Measurements from ENCODE around the gene PIK3C2G. TPM values are rescaled to one million over a fixed set of nuclear protein-coding genes. Genes with fewer than 3 reads are reported as not detected.
A peak's percentile ranks its signal among the peaks of the same experiment; 100 is the strongest.

The PIK3C2G gene
- polyA plus RNA-seq, 2 donors, result 1.8 to 2.1 TPM

DNA sequence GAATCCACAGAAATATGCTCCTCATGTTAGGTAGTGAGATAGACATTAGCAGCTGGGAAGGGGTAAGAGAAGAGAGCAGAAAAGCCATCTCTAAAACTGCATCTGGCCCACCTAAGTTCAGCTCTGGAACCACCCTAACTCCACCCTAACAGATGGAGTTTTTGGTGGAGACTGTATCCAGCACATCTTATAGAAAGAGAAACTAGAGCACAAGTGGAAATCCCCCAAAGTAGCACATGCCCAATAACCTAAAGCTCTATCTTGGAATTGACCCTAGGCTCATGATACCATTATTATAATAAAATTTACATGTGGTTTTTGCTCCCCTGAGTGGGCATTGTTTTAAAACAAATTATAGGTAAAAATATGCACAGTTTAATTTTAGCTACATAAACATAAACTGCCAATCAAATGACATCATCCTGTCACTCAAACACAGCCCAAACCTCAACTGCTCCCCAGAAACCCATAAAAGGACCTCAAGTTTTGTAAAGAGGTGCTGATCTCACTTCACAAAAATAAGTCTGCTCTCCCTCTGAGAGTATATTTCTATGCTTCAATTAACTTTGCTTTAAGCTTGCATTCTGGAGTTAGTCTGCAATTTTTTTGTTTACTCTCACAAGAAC lies 206.4 kb downstream of the PIK3C2G start:
- H3K27ac ChIP-seq (ENCODE audit: low read depth in 2 of 2, low read length in 1 of 2), result no peak overlapping the region
- H3K27me3 ChIP-seq (ENCODE audit: control insufficient read depth in 1 of 2, insufficient read depth in 2 of 2, low read length in 2 of 2), result no peaks in the 10 kb centered on the region
- H3K36me3 ChIP-seq (ENCODE audit: control insufficient read depth in 2 of 2, insufficient read depth in 2 of 2, low read length in 1 of 2), result no peaks in the 10 kb centered on the region
- H3K4me1 ChIP-seq (ENCODE audit: control insufficient read depth in 2 of 2, insufficient read depth in 2 of 2, low read length in 1 of 2), result no peaks in the 10 kb centered on the region
- H3K9me3 ChIP-seq (ENCODE audit: control insufficient read depth in 2 of 2, insufficient read depth in 1 of 2, low read depth in 1 of 2, low read length in 1 of 2), result no peaks in the 10 kb centered on the region
- no peak overlapping the region for H3K4me3 ChIP-seq (ENCODE audit: low read depth in 1 of 2, low read length in 2 of 2)

DNA sequence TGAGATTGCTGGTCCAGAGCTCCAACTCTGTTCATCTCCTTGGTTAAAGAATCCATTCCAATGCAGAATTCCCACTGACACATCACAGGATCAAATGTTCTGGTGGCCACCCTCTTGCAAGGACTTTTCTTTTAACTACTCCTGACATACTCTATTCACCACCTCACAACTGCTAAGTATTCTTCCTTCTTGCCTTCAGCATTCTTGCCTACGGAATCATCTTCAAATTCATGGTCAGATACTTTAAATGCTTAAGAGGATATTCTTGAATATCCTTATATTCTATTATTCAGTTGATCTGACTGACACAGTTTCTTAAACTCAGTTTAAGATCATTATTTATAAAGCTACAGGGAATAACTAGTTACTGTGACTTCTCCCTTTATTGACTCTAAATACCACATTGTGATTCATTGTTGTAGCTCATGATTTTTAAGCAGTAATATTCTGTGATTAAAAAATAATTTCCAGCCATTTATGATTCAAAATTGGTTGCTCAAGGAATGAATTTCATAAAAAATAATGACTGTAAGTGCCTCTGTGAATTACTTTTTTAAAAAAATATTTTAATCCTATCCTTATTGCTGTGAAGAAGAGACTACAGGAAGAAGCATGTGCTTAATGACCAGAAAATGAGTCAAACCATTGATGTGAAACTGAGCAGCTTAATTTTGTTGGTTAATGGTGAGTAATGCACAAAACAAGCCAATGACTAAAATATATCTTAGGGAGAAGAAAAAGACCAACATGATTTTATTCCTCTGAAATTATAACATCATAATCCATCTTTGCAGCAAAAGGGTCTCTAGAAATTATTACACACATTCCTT lies 207.1 kb downstream of the PIK3C2G start:
- Histone ChIP-seq H3K9me3 (ENCODE audit: control insufficient read depth in 2 of 2, insufficient read depth in 1 of 2, low read depth in 1 of 2, low read length in 1 of 2) (no peaks in the 10 kb centered on the region), H3K27me3 (ENCODE audit: control insufficient read depth in 1 of 2, insufficient read depth in 2 of 2, low read length in 2 of 2) (no peaks in the 10 kb centered on the region), H3K4me3 (ENCODE audit: low read depth in 1 of 2, low read length in 2 of 2) (no peak overlapping the region), H3K4me1 (ENCODE audit: control insufficient read depth in 2 of 2, insufficient read depth in 2 of 2, low read length in 1 of 2) (no peaks in the 10 kb centered on the region), H3K36me3 (ENCODE audit: control insufficient read depth in 2 of 2, insufficient read depth in 2 of 2, low read length in 1 of 2) (no peaks in the 10 kb centered on the region), H3K27ac (ENCODE audit: low read depth in 2 of 2, low read length in 1 of 2) (no peak overlapping the region)
- WGBS, 2 donors, result 65 to 66% methylated on average over 1 of the region's 1 CpG

DNA sequence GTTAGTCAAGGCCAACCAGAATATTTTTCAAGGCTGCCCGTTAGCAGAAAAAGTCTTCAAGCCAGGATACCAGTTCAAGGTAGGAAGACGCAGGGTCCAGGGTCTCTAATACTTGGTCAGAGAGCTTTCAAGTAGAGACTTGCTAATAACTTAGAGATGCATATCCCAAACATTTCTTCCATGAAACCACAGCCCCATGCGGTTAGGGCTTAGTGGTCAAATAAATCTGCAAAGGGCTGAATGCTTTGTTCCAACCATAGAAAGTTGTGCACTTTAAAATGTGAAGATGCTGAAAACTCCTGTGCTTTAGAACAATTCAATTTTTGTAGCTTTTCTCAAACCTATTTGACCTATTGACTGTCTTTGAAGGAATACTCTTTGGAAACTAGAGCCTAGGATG lies 208.9 kb downstream of the PIK3C2G start:
- Histone ChIP-seq H3K36me3 (ENCODE audit: control insufficient read depth in 2 of 2, insufficient read depth in 2 of 2, low read length in 1 of 2) (no peaks in the 10 kb centered on the region), H3K4me3 (ENCODE audit: low read depth in 1 of 2, low read length in 2 of 2) (no peak overlapping the region), H3K4me1 (ENCODE audit: control insufficient read depth in 2 of 2, insufficient read depth in 2 of 2, low read length in 1 of 2) (no peaks in the 10 kb centered on the region), H3K9me3 (ENCODE audit: control insufficient read depth in 2 of 2, insufficient read depth in 1 of 2, low read depth in 1 of 2, low read length in 1 of 2) (no peaks in the 10 kb centered on the region), H3K27me3 (ENCODE audit: control insufficient read depth in 1 of 2, insufficient read depth in 2 of 2, low read length in 2 of 2) (no peaks in the 10 kb centered on the region), H3K27ac (ENCODE audit: low read depth in 2 of 2, low read length in 1 of 2) (no peak overlapping the region)
- 91 to 95% methylated on average over 3 of the region's 3 CpGs for WGBS, 2 donors

DNA sequence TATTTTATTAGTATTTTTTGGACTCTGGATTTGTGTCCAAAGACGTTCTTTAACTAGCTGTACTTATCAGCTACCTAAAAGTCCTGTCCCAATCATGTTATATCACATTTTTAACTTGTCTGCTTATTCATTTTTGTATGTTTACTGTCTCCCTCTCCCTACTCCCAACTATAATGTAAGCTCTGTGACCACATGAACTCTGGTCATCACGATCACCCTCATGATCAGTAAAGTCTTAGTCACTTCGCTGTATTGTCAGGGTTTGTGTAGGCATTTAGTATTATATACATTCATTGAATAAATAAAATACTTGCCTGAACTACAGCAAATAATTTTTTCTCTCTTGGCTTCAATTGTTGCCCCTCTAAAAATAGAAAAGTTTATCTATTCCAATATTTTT lies 211.0 kb downstream of the PIK3C2G start:
- Histone ChIP-seq H3K27me3 (ENCODE audit: control insufficient read depth in 1 of 2, insufficient read depth in 2 of 2, low read length in 2 of 2) (no peaks in the 10 kb centered on the region), H3K4me1 (ENCODE audit: control insufficient read depth in 2 of 2, insufficient read depth in 2 of 2, low read length in 1 of 2) (no peaks in the 10 kb centered on the region), H3K27ac (ENCODE audit: low read depth in 2 of 2, low read length in 1 of 2) (no peak overlapping the region), H3K9me3 (ENCODE audit: control insufficient read depth in 2 of 2, insufficient read depth in 1 of 2, low read depth in 1 of 2, low read length in 1 of 2) (no peaks in the 10 kb centered on the region), H3K36me3 (ENCODE audit: control insufficient read depth in 2 of 2, insufficient read depth in 2 of 2, low read length in 1 of 2) (no peaks in the 10 kb centered on the region), H3K4me3 (ENCODE audit: low read depth in 1 of 2, low read length in 2 of 2) (no peak overlapping the region)
- WGBS, 2 donors, result 80 to 86% methylated on average over 3 of the region's 3 CpGs

DNA sequence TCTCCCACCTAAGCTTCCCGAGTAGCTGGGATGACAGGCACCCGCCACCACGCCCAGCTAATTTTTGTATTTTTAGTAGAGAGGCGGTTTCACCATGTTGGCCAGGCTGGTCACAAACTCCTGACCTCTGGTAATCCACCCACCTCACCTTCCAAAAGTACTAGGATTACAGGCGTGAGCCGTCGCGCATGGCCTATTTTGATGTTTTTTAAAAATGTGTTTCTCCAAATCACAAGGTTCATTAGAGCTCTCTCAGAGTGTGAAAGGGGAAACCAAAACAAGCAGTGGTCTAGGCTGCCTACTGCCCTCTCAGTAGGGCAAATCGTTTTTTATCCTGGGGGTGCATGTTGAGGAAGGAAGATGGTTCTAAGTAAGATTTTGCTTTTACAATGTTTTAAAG lies 211.5 kb downstream of the PIK3C2G start:
- Histone ChIP-seq H3K27ac (ENCODE audit: low read depth in 2 of 2, low read length in 1 of 2) (no peak overlapping the region), H3K36me3 (ENCODE audit: control insufficient read depth in 2 of 2, insufficient read depth in 2 of 2, low read length in 1 of 2) (no peaks in the 10 kb centered on the region), H3K9me3 (ENCODE audit: control insufficient read depth in 2 of 2, insufficient read depth in 1 of 2, low read depth in 1 of 2, low read length in 1 of 2) (no peaks in the 10 kb centered on the region), H3K4me1 (ENCODE audit: control insufficient read depth in 2 of 2, insufficient read depth in 2 of 2, low read length in 1 of 2) (no peaks in the 10 kb centered on the region), H3K4me3 (ENCODE audit: low read depth in 1 of 2, low read length in 2 of 2) (no peak overlapping the region), H3K27me3 (ENCODE audit: control insufficient read depth in 1 of 2, insufficient read depth in 2 of 2, low read length in 2 of 2) (no peaks in the 10 kb centered on the region)
- 88 to 89% methylated on average over 9 of the region's 9 CpGs for WGBS, 2 donors

DNA sequence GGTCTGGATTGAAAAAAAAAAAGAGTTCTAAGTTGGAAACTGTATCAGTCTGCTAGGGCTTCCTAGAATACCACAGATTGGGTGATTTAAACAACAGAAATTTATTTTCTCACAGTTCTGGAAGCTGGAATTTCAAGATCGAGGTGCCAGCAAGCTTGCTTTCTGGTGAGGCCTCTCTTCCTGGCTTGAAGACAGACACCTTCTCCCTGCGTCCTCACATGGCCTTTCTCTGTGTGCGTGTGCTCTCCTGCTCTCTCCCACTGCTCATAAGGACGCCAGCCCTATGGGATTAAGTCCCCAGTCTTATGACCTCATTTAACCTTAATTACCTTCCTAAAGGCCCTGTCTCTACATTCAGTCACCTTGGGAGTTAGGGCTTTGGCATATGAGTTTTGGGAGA lies 215.5 kb downstream of the PIK3C2G start:
- H3K36me3 ChIP-seq (ENCODE audit: control insufficient read depth in 2 of 2, insufficient read depth in 2 of 2, low read length in 1 of 2), result no peaks in the 10 kb centered on the region
- no peaks in the 10 kb centered on the region for H3K27me3 ChIP-seq (ENCODE audit: control insufficient read depth in 1 of 2, insufficient read depth in 2 of 2, low read length in 2 of 2)
- H3K27ac ChIP-seq (ENCODE audit: low read depth in 2 of 2, low read length in 1 of 2), result no peak overlapping the region
- no peaks in the 10 kb centered on the region for H3K9me3 ChIP-seq (ENCODE audit: control insufficient read depth in 2 of 2, insufficient read depth in 1 of 2, low read depth in 1 of 2, low read length in 1 of 2)
- no peaks in the 10 kb centered on the region for H3K4me1 ChIP-seq (ENCODE audit: control insufficient read depth in 2 of 2, insufficient read depth in 2 of 2, low read length in 1 of 2)
- no peak overlapping the region for H3K4me3 ChIP-seq (ENCODE audit: low read depth in 1 of 2, low read length in 2 of 2)
- 59 to 67% methylated on average over 4 of the region's 4 CpGs for WGBS, 2 donors

DNA sequence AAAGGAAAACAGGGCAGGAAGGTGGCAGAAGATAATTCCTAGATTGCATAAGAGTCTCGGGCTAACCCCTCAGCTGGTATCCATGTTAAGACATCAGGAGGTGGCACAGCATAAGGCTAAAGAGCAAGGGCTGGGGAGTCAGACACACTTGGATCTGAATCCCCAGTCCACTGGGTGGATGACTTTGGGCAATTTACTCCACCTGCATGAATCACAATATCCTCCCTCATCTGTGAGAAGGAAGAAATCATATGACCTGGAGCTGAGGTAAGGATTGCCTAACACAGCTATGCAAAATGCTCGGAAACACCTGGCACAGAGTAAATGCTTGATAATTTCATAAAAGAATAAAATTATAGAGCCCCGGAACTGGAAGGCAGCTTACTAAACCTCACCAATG lies 217.9 kb downstream of the PIK3C2G start:
- WGBS, 2 donors, result 57 to 71% methylated on average over 3 of the region's 3 CpGs
- no peaks in the 10 kb centered on the region for H3K36me3 ChIP-seq (ENCODE audit: control insufficient read depth in 2 of 2, insufficient read depth in 2 of 2, low read length in 1 of 2)
- no peaks in the 10 kb centered on the region for H3K9me3 ChIP-seq (ENCODE audit: control insufficient read depth in 2 of 2, insufficient read depth in 1 of 2, low read depth in 1 of 2, low read length in 1 of 2)
- peak overlapping the region; percentile 22 to 57 for H3K27ac ChIP-seq (ENCODE audit: low read depth in 2 of 2, low read length in 1 of 2)
- H3K27me3 ChIP-seq (ENCODE audit: control insufficient read depth in 1 of 2, insufficient read depth in 2 of 2, low read length in 2 of 2), result no peaks in the 10 kb centered on the region
- no peak overlapping the region for H3K4me3 ChIP-seq (ENCODE audit: low read depth in 1 of 2, low read length in 2 of 2)
- H3K4me1 ChIP-seq (ENCODE audit: control insufficient read depth in 2 of 2, insufficient read depth in 2 of 2, low read length in 1 of 2), result no peaks in the 10 kb centered on the region

DNA sequence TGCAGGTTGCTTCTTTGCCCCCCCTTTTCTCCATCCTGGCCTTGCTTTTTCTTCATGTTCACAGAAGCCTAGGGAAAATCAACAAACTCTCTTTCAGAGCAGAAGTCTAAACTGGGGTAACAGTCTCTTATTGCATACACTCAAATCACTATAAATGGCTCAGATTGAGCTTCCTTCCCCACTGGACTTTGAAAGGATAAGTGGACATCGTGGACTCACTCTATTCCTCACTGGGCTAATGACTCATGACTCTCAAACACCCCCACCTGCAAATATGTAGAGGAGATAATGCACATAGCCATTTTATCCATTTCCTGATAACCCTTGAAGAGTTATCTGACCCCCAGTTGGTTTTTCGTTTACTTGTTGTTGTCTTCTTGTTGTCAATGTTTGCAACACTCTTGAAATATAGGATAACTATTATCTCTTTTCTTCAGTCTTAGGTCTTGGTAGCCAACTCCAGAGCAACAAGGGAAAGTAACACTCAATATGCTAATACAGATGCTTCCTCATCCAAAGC lies 221.3 kb downstream of the PIK3C2G start:
- Histone ChIP-seq H3K4me1 (ENCODE audit: control insufficient read depth in 2 of 2, insufficient read depth in 2 of 2, low read length in 1 of 2) (no peaks in the 10 kb centered on the region), H3K27me3 (ENCODE audit: control insufficient read depth in 1 of 2, insufficient read depth in 2 of 2, low read length in 2 of 2) (no peaks in the 10 kb centered on the region), H3K4me3 (ENCODE audit: low read depth in 1 of 2, low read length in 2 of 2) (no peak overlapping the region), H3K9me3 (ENCODE audit: control insufficient read depth in 2 of 2, insufficient read depth in 1 of 2, low read depth in 1 of 2, low read length in 1 of 2) (no peaks in the 10 kb centered on the region), H3K36me3 (ENCODE audit: control insufficient read depth in 2 of 2, insufficient read depth in 2 of 2, low read length in 1 of 2) (no peaks in the 10 kb centered on the region), H3K27ac (ENCODE audit: low read depth in 2 of 2, low read length in 1 of 2) (no peak overlapping the region)
- WGBS, 2 donors, result 54 to 64% methylated on average over 2 of the region's 2 CpGs

DNA sequence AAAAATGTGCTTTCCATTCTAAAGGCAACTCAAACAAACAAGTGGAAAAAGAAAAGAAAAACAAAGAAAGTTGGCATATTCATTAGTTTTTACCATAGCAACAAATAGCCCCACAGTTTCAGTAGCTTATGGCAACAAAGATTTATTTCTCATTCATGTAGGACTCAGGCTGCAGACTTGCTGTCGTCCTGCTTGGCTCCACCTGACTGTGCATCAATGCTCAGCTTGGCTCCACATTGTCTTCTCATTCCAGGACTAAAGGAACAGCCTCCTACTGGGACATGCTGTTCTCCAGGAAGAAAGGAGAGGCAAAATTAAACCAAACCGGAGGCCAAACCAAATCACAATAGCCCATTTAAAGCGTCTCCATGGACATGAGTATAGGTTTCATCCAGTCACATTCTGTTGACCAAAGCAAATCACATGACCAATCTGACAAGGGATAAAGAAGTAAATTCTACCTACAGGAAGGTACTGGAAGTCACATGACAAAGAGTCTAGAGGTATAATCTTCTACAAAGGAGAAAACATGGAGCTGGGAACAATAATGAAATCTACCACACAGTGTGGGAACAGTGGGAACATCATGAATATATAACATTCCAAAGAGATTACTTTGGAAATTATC lies 222.5 kb downstream of the PIK3C2G start:
- WGBS, 2 donors, result 73 to 78% methylated on average over 3 of the region's 3 CpGs
- H3K9me3 ChIP-seq (ENCODE audit: control insufficient read depth in 2 of 2, insufficient read depth in 1 of 2, low read depth in 1 of 2, low read length in 1 of 2), result no peaks in the 10 kb centered on the region
- H3K27me3 ChIP-seq (ENCODE audit: control insufficient read depth in 1 of 2, insufficient read depth in 2 of 2, low read length in 2 of 2), result no peaks in the 10 kb centered on the region
- H3K36me3 ChIP-seq (ENCODE audit: control insufficient read depth in 2 of 2, insufficient read depth in 2 of 2, low read length in 1 of 2), result no peaks in the 10 kb centered on the region
- no peak overlapping the region for H3K27ac ChIP-seq (ENCODE audit: low read depth in 2 of 2, low read length in 1 of 2)
- H3K4me1 ChIP-seq (ENCODE audit: control insufficient read depth in 2 of 2, insufficient read depth in 2 of 2, low read length in 1 of 2), result no peaks in the 10 kb centered on the region
- no peak overlapping the region for H3K4me3 ChIP-seq (ENCODE audit: low read depth in 1 of 2, low read length in 2 of 2)
